ENCODE measurements around the gene MYO7A. TPM values are rescaled to one million over a fixed set of nuclear protein-coding genes. Genes with fewer than 3 reads are reported as not detected.

Gene MYO7A
- total RNA-seq, 1 donor from 2014 or later = 0.16 TPM

DNA sequence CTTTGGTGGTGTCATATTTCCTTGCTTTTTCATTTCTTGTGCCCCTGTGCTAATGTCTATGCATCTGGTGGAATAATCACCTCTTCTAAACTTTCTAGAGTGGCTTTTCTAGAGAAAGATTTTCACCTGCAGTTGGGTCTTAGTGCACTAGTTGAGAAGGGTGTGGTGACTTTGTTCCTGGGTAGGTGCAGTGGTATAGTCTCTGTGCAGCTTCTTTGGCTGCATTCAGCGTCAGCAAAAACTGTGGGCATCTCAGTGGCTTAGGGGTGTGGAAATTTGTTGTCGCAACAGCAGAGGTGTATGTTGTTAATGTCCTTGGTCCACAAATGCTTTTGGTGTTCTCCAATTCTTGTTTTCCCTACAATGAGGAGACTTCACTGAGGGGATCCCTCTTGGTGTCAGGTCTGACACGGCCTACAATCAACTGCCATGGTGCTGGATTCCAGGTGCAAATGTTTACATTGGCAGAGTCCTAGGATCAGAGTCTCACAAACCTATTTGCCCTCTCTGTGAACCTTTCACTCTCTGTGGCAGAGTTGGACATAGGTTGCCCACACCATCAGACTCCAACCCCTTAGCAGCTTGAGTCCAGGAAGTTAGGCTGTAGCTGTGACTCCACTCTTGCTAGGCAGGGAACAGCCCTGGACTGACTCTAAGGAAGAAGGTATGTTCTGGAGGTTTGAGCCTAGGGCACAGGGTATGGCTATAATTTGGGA lies 124.7 kb downstream of the MYO7A start:
- no peaks in the 10 kb centered on the region for H3K27me3 Mint-ChIP-seq (ENCODE audit: low read depth, unreplicated experiment)
- H3K27ac Mint-ChIP-seq (ENCODE audit: unreplicated experiment) = no peak overlapping the region

DNA sequence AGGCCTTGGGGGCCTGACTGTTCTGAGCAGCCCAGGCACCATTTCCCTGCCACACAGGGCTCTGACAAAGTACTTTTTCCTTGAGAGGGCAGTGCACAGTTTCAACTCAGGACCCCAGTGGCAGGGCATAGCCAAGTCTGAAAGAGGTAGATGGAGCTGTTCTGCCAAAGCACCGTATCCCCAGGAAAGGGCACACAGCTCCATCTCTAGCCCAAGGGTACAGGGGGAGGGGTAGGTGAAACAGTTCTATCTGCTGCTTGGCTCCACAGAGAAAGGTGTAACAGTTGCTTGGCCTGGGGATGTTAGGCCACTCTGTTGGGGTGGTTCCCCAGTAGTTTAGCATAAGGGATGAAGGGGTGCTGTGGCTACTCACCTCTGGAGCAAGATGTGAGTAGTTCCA lies 125.6 kb downstream of the MYO7A start:
- Histone ChIP-seq H2AFZ (ENCODE audit: low read depth, low read length) (no peak overlapping the region), H3K4me1 (ENCODE audit: insufficient read depth, low read length) (no peaks in the 10 kb centered on the region), H3K27ac (ENCODE audit: low read depth, low read length) (no peak overlapping the region), H4K20me1 (ENCODE audit: insufficient read depth, low read length) (no peaks in the 10 kb centered on the region), H3K9ac (ENCODE audit: low read length) (no peak overlapping the region), H3K36me3 (ENCODE audit: insufficient read depth, low read length) (no peaks in the 10 kb centered on the region), H3K4me2 (ENCODE audit: low read length) (no peak overlapping the region), H3K79me2 (ENCODE audit: insufficient read depth, low read length) (no peaks in the 10 kb centered on the region), H3K4me3 (ENCODE audit: insufficient read depth, low read depth, low read length) (no peak overlapping the region), H3K27me3 (ENCODE audit: insufficient read depth, low read length) (no peaks in the 10 kb centered on the region), H3K9me3 (ENCODE audit: insufficient read depth, low read depth, low read length) (no peaks in the 10 kb centered on the region)
- DNase-seq (ENCODE audit: low read depth) = no peak
- no peak overlapping the region for H3K4me3 Mint-ChIP-seq (ENCODE audit: unreplicated experiment)
- peaks cover 16% of the 10 kb centered on the region for H3K4me1 Mint-ChIP-seq (ENCODE audit: low read depth, unreplicated experiment)
- H3K36me3 Mint-ChIP-seq (ENCODE audit: low read depth, unreplicated experiment) = peaks cover 2% of the 10 kb centered on the region
- peaks cover 16% of the 10 kb centered on the region for H3K9me3 Mint-ChIP-seq (ENCODE audit: unreplicated experiment)
- no peaks in the 10 kb centered on the region for H3K27me3 Mint-ChIP-seq (ENCODE audit: low read depth, unreplicated experiment)
- FAIRE-seq = no peak
- H3K27ac Mint-ChIP-seq (ENCODE audit: unreplicated experiment) = no peak overlapping the region
- TF ChIP-seq, protein P1, sequence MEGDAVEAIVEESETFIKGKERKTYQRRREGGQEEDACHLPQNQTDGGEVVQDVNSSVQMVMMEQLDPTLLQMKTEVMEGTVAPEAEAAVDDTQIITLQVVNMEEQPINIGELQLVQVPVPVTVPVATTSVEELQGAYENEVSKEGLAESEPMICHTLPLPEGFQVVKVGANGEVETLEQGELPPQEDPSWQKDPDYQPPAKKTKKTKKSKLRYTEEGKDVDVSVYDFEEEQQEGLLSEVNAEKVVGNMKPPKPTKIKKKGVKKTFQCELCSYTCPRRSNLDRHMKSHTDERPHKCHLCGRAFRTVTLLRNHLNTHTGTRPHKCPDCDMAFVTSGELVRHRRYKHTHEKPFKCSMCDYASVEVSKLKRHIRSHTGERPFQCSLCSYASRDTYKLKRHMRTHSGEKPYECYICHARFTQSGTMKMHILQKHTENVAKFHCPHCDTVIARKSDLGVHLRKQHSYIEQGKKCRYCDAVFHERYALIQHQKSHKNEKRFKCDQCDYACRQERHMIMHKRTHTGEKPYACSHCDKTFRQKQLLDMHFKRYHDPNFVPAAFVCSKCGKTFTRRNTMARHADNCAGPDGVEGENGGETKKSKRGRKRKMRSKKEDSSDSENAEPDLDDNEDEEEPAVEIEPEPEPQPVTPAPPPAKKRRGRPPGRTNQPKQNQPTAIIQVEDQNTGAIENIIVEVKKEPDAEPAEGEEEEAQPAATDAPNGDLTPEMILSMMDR (IDR thresholded peaks at IDR 0.05; ENCODE audit: insufficient read depth, low read depth, low read length) = no peak
- TF ChIP-seq EZH2 (IDR thresholded peaks at IDR 0.05; ENCODE audit: insufficient read depth, low read length) = no peak

More for the DNA sequence above, 124.7 kb downstream of the MYO7A start:
- H3K36me3 Mint-ChIP-seq (ENCODE audit: low read depth, unreplicated experiment) = peaks cover 2% of the 10 kb centered on the region
- peaks cover 16% of the 10 kb centered on the region for H3K9me3 Mint-ChIP-seq (ENCODE audit: unreplicated experiment)
- H3K9ac ChIP-seq (ENCODE audit: low read length) = no peak overlapping the region
- DNase-seq (ENCODE audit: low read depth) = no peak
- no peaks in the 10 kb centered on the region for H3K27me3 ChIP-seq (ENCODE audit: insufficient read depth, low read length)
- H3K4me1 Mint-ChIP-seq (ENCODE audit: low read depth, unreplicated experiment) = peaks cover 16% of the 10 kb centered on the region
- no peak overlapping the region for H2AFZ ChIP-seq (ENCODE audit: low read depth, low read length)
- no peak overlapping the region for H3K4me3 Mint-ChIP-seq (ENCODE audit: unreplicated experiment)
- no peaks in the 10 kb centered on the region for H3K4me1 ChIP-seq (ENCODE audit: insufficient read depth, low read length)
- no peaks in the 10 kb centered on the region for H3K9me3 ChIP-seq (ENCODE audit: insufficient read depth, low read depth, low read length)
- no peaks in the 10 kb centered on the region for H3K36me3 ChIP-seq (ENCODE audit: insufficient read depth, low read length)
- no peak overlapping the region for H3K4me3 ChIP-seq (ENCODE audit: insufficient read depth, low read depth, low read length)
- H3K27ac ChIP-seq (ENCODE audit: low read depth, low read length) = no peak overlapping the region
- H3K4me2 ChIP-seq (ENCODE audit: low read length) = no peak overlapping the region
- H3K79me2 ChIP-seq (ENCODE audit: insufficient read depth, low read length) = no peaks in the 10 kb centered on the region
- TF ChIP-seq EZH2 (IDR thresholded peaks at IDR 0.05; ENCODE audit: insufficient read depth, low read length) = no peak
- TF ChIP-seq, protein P1 (IDR thresholded peaks at IDR 0.05; ENCODE audit: insufficient read depth, low read depth, low read length) = no peak
- FAIRE-seq = no peak
- no peaks in the 10 kb centered on the region for H4K20me1 ChIP-seq (ENCODE audit: insufficient read depth, low read length)

DNA sequence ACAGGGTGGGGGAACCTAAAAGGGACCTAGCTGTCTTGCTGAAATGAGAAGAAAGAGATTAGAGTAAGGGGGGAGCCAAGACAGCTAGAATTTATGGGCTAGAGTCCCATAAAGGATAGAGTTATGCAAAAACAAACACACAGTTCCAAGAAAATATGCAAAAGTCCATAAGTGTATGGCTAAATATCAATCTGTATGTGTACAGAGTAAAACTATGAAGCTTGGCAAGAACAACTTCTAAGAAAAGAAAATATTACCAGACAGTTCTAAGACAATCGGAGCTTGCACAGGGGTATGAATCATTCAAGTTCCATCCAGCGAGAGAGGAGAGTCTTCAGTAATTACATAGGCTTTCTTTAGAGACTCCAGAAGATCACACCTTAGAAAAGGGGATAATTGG lies 131.6 kb downstream of the MYO7A start:
- no peak for FAIRE-seq
- Histone ChIP-seq H3K4me3 (ENCODE audit: insufficient read depth, low read depth, low read length) (no peak overlapping the region), H3K4me1 (ENCODE audit: insufficient read depth, low read length) (no peaks in the 10 kb centered on the region), H3K27me3 (ENCODE audit: insufficient read depth, low read length) (no peaks in the 10 kb centered on the region), H2AFZ (ENCODE audit: low read depth, low read length) (no peak overlapping the region), H3K9ac (ENCODE audit: low read length) (no peak overlapping the region), H3K36me3 (ENCODE audit: insufficient read depth, low read length) (no peaks in the 10 kb centered on the region), H3K27ac (ENCODE audit: low read depth, low read length) (no peak overlapping the region), H3K4me2 (ENCODE audit: low read length) (no peak overlapping the region), H4K20me1 (ENCODE audit: insufficient read depth, low read length) (no peaks in the 10 kb centered on the region), H3K9me3 (ENCODE audit: insufficient read depth, low read depth, low read length) (peaks cover 6% of the 10 kb centered on the region), H3K79me2 (ENCODE audit: insufficient read depth, low read length) (no peaks in the 10 kb centered on the region)
- Mint-ChIP-seq H3K36me3 (ENCODE audit: low read depth, unreplicated experiment) (no peaks in the 10 kb centered on the region), H3K9me3 (ENCODE audit: unreplicated experiment) (peaks cover 16% of the 10 kb centered on the region), H3K4me1 (ENCODE audit: low read depth, unreplicated experiment) (peaks cover 6% of the 10 kb centered on the region), H3K27ac (ENCODE audit: unreplicated experiment) (no peak overlapping the region), H3K4me3 (ENCODE audit: unreplicated experiment) (no peak overlapping the region), H3K27me3 (ENCODE audit: low read depth, unreplicated experiment) (no peaks in the 10 kb centered on the region)
- peak; percentile 65 for DNase-seq (ENCODE audit: low read depth)
- no peak for TF ChIP-seq EZH2 (IDR thresholded peaks at IDR 0.05; ENCODE audit: insufficient read depth, low read length)
- TF ChIP-seq, protein P1 (IDR thresholded peaks at IDR 0.05; ENCODE audit: insufficient read depth, low read depth, low read length) = no peak
